Measurements from ENCODE around the gene LRPPRC.

Gene LRPPRC

GRCh38 chr2:43977677-43978375 is 18.0 kb downstream of the LRPPRC start:
- Histone ChIP-seq H3K27me3 (ENCODE audit: control insufficient read depth in 1 of 2, insufficient read depth in 2 of 2, low read length in 2 of 2) (no peaks in the 10 kb centered on the region), H3K27ac (ENCODE audit: low read depth, low read length) (no peak overlapping the region), H3K9ac (ENCODE audit: low read length) (no peak overlapping the region), H3K4me1 (ENCODE audit: insufficient read depth, low read length) (no peaks in the 10 kb centered on the region), H3K36me3 (ENCODE audit: insufficient read depth, low read length) (peaks cover 54% of the 10 kb centered on the region), H3K4me3 (ENCODE audit: low read depth in 1 of 2, low read length in 2 of 2) (no peak overlapping the region), H3K9me3 (ENCODE audit: low read length) (no peaks in the 10 kb centered on the region)

DNA sequence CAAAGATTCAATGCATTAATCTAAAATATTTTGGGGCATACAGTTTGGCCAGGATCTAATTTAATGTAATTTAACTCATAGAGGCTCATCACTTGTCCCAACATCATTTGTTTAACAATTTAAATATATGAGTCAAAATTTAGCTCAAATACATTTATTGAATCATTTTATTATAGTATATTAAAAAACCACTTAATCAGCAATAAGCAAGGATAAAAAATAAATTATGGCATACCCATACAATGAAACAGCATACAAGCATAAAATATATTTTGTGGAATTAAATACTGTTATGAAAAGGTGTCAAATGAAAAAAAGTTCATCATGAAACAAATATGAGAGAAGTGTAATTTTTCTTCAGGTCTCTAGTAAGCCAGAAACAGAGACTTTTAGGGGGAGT is 34.9 kb downstream of the LRPPRC start:
- Histone ChIP-seq H3K4me1 (ENCODE audit: insufficient read depth, low read length) (no peaks in the 10 kb centered on the region), H3K4me3 (ENCODE audit: low read depth in 1 of 2, low read length in 2 of 2) (no peak overlapping the region), H3K9me3 (ENCODE audit: low read length) (no peaks in the 10 kb centered on the region), H3K36me3 (ENCODE audit: insufficient read depth, low read length) (peaks cover 46% of the 10 kb centered on the region), H3K27ac (ENCODE audit: low read depth, low read length) (no peak overlapping the region), H3K9ac (ENCODE audit: low read length) (no peak overlapping the region), H3K27me3 (ENCODE audit: control insufficient read depth in 1 of 2, insufficient read depth in 2 of 2, low read length in 2 of 2) (no peaks in the 10 kb centered on the region)

- Histone ChIP-seq H3K9me3 (ENCODE audit: low read length) (no peaks in the 10 kb centered on the region), H3K4me1 (ENCODE audit: insufficient read depth, low read length) (no peaks in the 10 kb centered on the region), H3K27ac (ENCODE audit: low read depth, low read length) (no peak overlapping the region), H3K27me3 (ENCODE audit: control insufficient read depth in 1 of 2, insufficient read depth in 2 of 2, low read length in 2 of 2) (no peaks in the 10 kb centered on the region), H3K4me3 (ENCODE audit: low read depth in 1 of 2, low read length in 2 of 2) (no peak overlapping the region), H3K9ac (ENCODE audit: low read length) (no peak overlapping the region), H3K36me3 (ENCODE audit: insufficient read depth, low read length) (peaks cover 62% of the 10 kb centered on the region)
Measured at GRCh38 chr2:43958397-43959275, 37.2 kb downstream of the LRPPRC start.

DNA sequence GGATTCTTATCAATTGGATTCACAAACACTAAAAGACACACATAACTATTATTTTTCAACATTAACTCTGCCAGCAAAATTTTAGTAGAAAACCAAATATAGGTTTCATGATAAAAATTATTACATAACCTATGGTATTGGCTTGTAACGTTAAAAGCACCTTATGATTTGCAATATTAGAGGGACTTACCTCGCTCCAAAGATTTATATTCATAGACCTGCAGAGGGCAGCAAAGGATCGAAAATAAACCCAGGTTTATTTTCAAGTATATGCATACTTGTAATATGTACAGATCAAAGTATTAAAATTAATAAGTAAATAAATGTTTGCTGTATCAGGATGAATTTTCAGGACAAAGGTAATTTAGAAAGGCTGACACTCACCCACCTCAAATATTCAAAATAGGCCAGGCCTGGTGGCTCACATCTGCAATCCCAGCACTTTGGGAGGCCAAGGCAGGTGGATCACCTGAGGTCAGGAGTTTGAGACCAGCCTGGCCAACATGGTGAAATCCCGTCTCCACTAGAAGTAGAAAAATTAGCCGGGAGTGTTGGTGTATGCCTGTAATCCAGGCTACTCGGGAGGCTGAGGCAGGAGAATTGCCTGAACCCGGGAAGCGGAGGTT is 45.3 kb downstream of the LRPPRC start:
- no peak overlapping the region for H3K4me3 ChIP-seq (ENCODE audit: low read depth in 1 of 2, low read length in 2 of 2)
- no peaks in the 10 kb centered on the region for H3K27me3 ChIP-seq (ENCODE audit: control insufficient read depth in 1 of 2, insufficient read depth in 2 of 2, low read length in 2 of 2)
- H3K36me3 ChIP-seq (ENCODE audit: insufficient read depth, low read length): peaks cover 57% of the 10 kb centered on the region
- H3K9me3 ChIP-seq (ENCODE audit: low read length): no peaks in the 10 kb centered on the region
- H3K9ac ChIP-seq (ENCODE audit: low read length): no peak overlapping the region
- H3K4me1 ChIP-seq (ENCODE audit: insufficient read depth, low read length): no peaks in the 10 kb centered on the region
- H3K27ac ChIP-seq (ENCODE audit: low read depth, low read length): no peak overlapping the region

DNA sequence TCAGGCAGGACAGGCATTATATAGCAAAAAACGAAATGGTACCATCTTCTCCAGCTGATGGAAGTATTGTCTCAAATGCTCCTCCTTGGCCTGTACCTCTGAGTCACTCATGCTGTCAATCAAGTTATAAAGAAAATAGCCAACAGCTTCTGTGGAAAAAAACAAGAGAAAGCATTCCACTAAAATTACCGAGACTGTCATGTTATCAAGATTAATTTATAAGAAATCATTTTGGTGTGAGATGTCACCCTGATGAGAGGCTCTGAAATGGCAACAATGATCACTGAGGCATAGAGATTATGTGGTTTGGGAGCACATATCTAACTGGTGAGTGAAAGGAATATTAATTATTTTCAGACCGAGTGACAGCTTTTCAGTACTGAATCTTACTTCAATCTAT is 47.4 kb downstream of the LRPPRC start:
- no peaks in the 10 kb centered on the region for H3K9me3 ChIP-seq (ENCODE audit: low read length)
- peaks cover 60% of the 10 kb centered on the region for H3K36me3 ChIP-seq (ENCODE audit: insufficient read depth, low read length)
- no peaks in the 10 kb centered on the region for H3K27me3 ChIP-seq (ENCODE audit: control insufficient read depth in 1 of 2, insufficient read depth in 2 of 2, low read length in 2 of 2)
- H3K4me3 ChIP-seq (ENCODE audit: low read depth in 1 of 2, low read length in 2 of 2): no peak overlapping the region
- no peaks in the 10 kb centered on the region for H3K4me1 ChIP-seq (ENCODE audit: insufficient read depth, low read length)
- H3K9ac ChIP-seq (ENCODE audit: low read length): no peak overlapping the region
- no peak overlapping the region for H3K27ac ChIP-seq (ENCODE audit: low read depth, low read length)

DNA sequence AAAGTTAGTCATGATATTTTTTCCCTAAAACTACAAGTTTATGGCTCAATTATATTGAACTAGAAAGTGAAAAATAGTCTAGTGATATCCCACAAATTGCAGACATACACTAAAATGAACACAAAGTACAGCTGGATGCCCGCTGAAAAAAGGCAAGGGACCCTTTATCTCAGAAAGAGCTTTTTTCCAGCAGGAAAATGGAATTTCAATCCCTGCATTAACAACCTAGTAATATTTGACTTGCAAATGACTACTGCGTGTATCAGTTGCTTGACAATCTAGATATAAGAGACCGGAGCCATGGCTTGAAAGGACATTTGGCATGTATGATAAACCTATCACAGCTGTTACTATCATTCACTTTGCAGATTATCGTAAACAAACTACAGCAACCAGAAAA is 49.1 kb downstream of the LRPPRC start:
- Histone ChIP-seq H3K9me3 (ENCODE audit: low read length) (no peaks in the 10 kb centered on the region), H3K9ac (ENCODE audit: low read length) (no peak overlapping the region), H3K4me1 (ENCODE audit: insufficient read depth, low read length) (no peaks in the 10 kb centered on the region), H3K4me3 (ENCODE audit: low read depth in 1 of 2, low read length in 2 of 2) (no peak overlapping the region), H3K36me3 (ENCODE audit: insufficient read depth, low read length) (peaks cover 50% of the 10 kb centered on the region), H3K27me3 (ENCODE audit: control insufficient read depth in 1 of 2, insufficient read depth in 2 of 2, low read length in 2 of 2) (no peaks in the 10 kb centered on the region), H3K27ac (ENCODE audit: low read depth, low read length) (no peak overlapping the region)

GRCh38 chr2:43945439-43945838 is 50.4 kb downstream of the LRPPRC start:
- no peaks in the 10 kb centered on the region for H3K27me3 ChIP-seq (ENCODE audit: control insufficient read depth in 1 of 2, insufficient read depth in 2 of 2, low read length in 2 of 2)
- H3K36me3 ChIP-seq (ENCODE audit: insufficient read depth, low read length): peaks cover 45% of the 10 kb centered on the region
- H3K9ac ChIP-seq (ENCODE audit: low read length): no peak overlapping the region
- H3K4me3 ChIP-seq (ENCODE audit: low read depth in 1 of 2, low read length in 2 of 2): no peak overlapping the region
- no peak overlapping the region for H3K27ac ChIP-seq (ENCODE audit: low read depth, low read length)
- H3K9me3 ChIP-seq (ENCODE audit: low read length): no peaks in the 10 kb centered on the region
- H3K4me1 ChIP-seq (ENCODE audit: insufficient read depth, low read length): no peaks in the 10 kb centered on the region

GRCh38 chr2:43944915-43945314 is 50.9 kb downstream of the LRPPRC start:
- Histone ChIP-seq H3K27ac (ENCODE audit: low read depth, low read length) (no peak overlapping the region), H3K4me1 (ENCODE audit: insufficient read depth, low read length) (no peaks in the 10 kb centered on the region), H3K9me3 (ENCODE audit: low read length) (no peaks in the 10 kb centered on the region), H3K4me3 (ENCODE audit: low read depth in 1 of 2, low read length in 2 of 2) (no peak overlapping the region), H3K27me3 (ENCODE audit: control insufficient read depth in 1 of 2, insufficient read depth in 2 of 2, low read length in 2 of 2) (no peaks in the 10 kb centered on the region), H3K36me3 (ENCODE audit: insufficient read depth, low read length) (peaks cover 45% of the 10 kb centered on the region), H3K9ac (ENCODE audit: low read length) (no peak overlapping the region)

- Histone ChIP-seq H3K36me3 (ENCODE audit: insufficient read depth, low read length) (peaks cover 41% of the 10 kb centered on the region), H3K27ac (ENCODE audit: low read depth, low read length) (no peak overlapping the region), H3K27me3 (ENCODE audit: control insufficient read depth in 1 of 2, insufficient read depth in 2 of 2, low read length in 2 of 2) (no peaks in the 10 kb centered on the region), H3K9me3 (ENCODE audit: low read length) (no peaks in the 10 kb centered on the region), H3K4me3 (ENCODE audit: low read depth in 1 of 2, low read length in 2 of 2) (no peak overlapping the region), H3K4me1 (ENCODE audit: insufficient read depth, low read length) (no peaks in the 10 kb centered on the region), H3K9ac (ENCODE audit: low read length) (no peak overlapping the region)
Measured at GRCh38 chr2:43943809-43944452, 51.9 kb downstream of the LRPPRC start.

GRCh38 chr2:43943323-43943722 is 52.5 kb downstream of the LRPPRC start:
- H3K36me3 ChIP-seq (ENCODE audit: insufficient read depth, low read length): peaks cover 35% of the 10 kb centered on the region
- H3K4me3 ChIP-seq (ENCODE audit: low read depth in 1 of 2, low read length in 2 of 2): no peak overlapping the region
- H3K27me3 ChIP-seq (ENCODE audit: control insufficient read depth in 1 of 2, insufficient read depth in 2 of 2, low read length in 2 of 2): no peaks in the 10 kb centered on the region
- H3K27ac ChIP-seq (ENCODE audit: low read depth, low read length): no peak overlapping the region
- no peaks in the 10 kb centered on the region for H3K9me3 ChIP-seq (ENCODE audit: low read length)
- H3K4me1 ChIP-seq (ENCODE audit: insufficient read depth, low read length): no peaks in the 10 kb centered on the region
- H3K9ac ChIP-seq (ENCODE audit: low read length): no peak overlapping the region

GRCh38 chr2:43942881-43943280 is 52.9 kb downstream of the LRPPRC start:
- H3K27ac ChIP-seq (ENCODE audit: low read depth, low read length): no peak overlapping the region
- no peaks in the 10 kb centered on the region for H3K4me1 ChIP-seq (ENCODE audit: insufficient read depth, low read length)
- no peaks in the 10 kb centered on the region for H3K9me3 ChIP-seq (ENCODE audit: low read length)
- no peak overlapping the region for H3K9ac ChIP-seq (ENCODE audit: low read length)
- no peak overlapping the region for H3K4me3 ChIP-seq (ENCODE audit: low read depth in 1 of 2, low read length in 2 of 2)
- no peaks in the 10 kb centered on the region for H3K27me3 ChIP-seq (ENCODE audit: control insufficient read depth in 1 of 2, insufficient read depth in 2 of 2, low read length in 2 of 2)
- H3K36me3 ChIP-seq (ENCODE audit: insufficient read depth, low read length): peaks cover 31% of the 10 kb centered on the region

Data from muscle layer of colon (tissue), 2 donors.